ENCODE data around the gene LILRA1.
"Not testable (repeated sequence)": the region's sequence is repeated elsewhere in the genome, so short reads cannot be mapped to it uniquely, and the experiment has no call there.

GRCh38 chr19:54631489-54632337, 38.3 kb downstream of the LILRA1 start:
- not testable (repeated sequence) for TF ChIP-seq CTCF (conservative IDR thresholded peaks at IDR 0.05); ZFX (IDR thresholded peaks at IDR 0.05)

All from C4-2B (cell line).